Smooth muscle cell (in vitro differentiated cells): ENCODE data around the gene EEF1A1. TPM values are rescaled to one million over a fixed set of nuclear protein-coding genes. Genes with fewer than 3 reads are reported as not detected.

Source experiments
- DNase-seq: peaks from one replicate; lab custom pipeline; 2025; ENCODE audit not compliant: unreplicated experiment; lab: John Stamatoyannopoulos, UW
- H2AFZ ChIP-seq: fragments of 200-600 bp; sonication (generic); 2 replicates; pipeline ENCODE4 v1.6.0; 2016; ENCODE audit warnings: antibody characterized with exemption, low read depth, mild to moderate bottlenecking
- H3F3A ChIP-seq: fragments of 200-600 bp; sonication (generic); 2 replicates; pipeline ENCODE4 v1.6.0; 2017; ENCODE audit warnings: antibody characterized with exemption, low read depth
- H3K27ac ChIP-seq: fragments of 200-600 bp; sonication (generic); 2 replicates; pipeline ENCODE4 v1.5.1; 2016; ENCODE audit warnings: low read depth, mild to moderate bottlenecking
- H3K27me3 ChIP-seq: fragments of 200-600 bp; sonication (generic); 2 replicates; pipeline ENCODE4 v1.6.1; 2016; ENCODE audit warnings: low read depth, mild to moderate bottlenecking
- H3K36me3 ChIP-seq: fragments of 200-600 bp; sonication (generic); 2 replicates; pipeline ENCODE4 v1.5.1; 2016; ENCODE audit warnings: low read depth
- H3K4me1 ChIP-seq: fragments of 200-600 bp; sonication (generic); 2 replicates; pipeline ENCODE4 v1.5.1; 2016; ENCODE audit warnings: low read depth
- H3K4me2 ChIP-seq: fragments of 200-600 bp; sonication (generic); 2 replicates; pipeline ENCODE4 v1.6.0; 2016; ENCODE audit warnings: mild to moderate bottlenecking
- H3K4me3 ChIP-seq: fragments of 200-600 bp; sonication (generic); 2 replicates; pipeline ENCODE4 v1.5.1; 2016; ENCODE audit warnings: mild to moderate bottlenecking
- H3K79me2 ChIP-seq: fragments of 200-600 bp; sonication (generic); 2 replicates; pipeline ENCODE4 v1.6.0; 2016; ENCODE audit warnings: low read depth, mild to moderate bottlenecking
- H3K9ac ChIP-seq: fragments of 200-600 bp; sonication (generic); 2 replicates; pipeline ENCODE4 v1.6.0; 2016; ENCODE audit warnings: low read depth
- H3K9me3 ChIP-seq: fragments of 200-600 bp; sonication (generic); replicated peaks from 2 replicates; pipeline ENCODE4 v1.5.1; 2016; ENCODE audit warnings: low read depth
- H4K20me1 ChIP-seq: fragments of 200-600 bp; sonication (generic); 2 replicates; pipeline ENCODE4 v1.6.0; 2016; ENCODE audit warnings: low read depth
- CTCF ChIP-seq: fragments of 200-600 bp; sonication (generic); IDR thresholded peaks from 2 replicates; pipeline ENCODE4 v1.5.1; 2017; ENCODE audit warnings: borderline replicate concordance, mild to moderate bottlenecking, antibody characterized with exemption; ENCODE audit not compliant: insufficient read depth, poor library complexity, severe bottlenecking
- WGBS: methylation state at CpG from one replicate; pipeline ENCODE4 v1.1.7; 2016; ENCODE audit warnings: low lambda C conversion rate; 5-methylcytosine and 5-hydroxymethylcytosine counted together
- polyA plus RNA-seq: library from polyadenylated mRNA; unstranded; fragments of >200 nt; fragmentation: Nextera tagmentation; extraction: Ambion mirVana; gene quantifications from 2 replicates; pipeline ENCODE4 v1.2.1, GENCODE V29; 2016
- total RNA-seq: library from RNA; depleted of rRNA; stranded (reverse); fragments of >200 nt; gene quantifications from 2 replicates; pipeline ENCODE4 v1.2.3, GENCODE V29; 2014

The EEF1A1 gene
- total and polyA plus RNA-seq, 2 experiments from 2014 or later = 2,147 to 8,046 TPM

DNA sequence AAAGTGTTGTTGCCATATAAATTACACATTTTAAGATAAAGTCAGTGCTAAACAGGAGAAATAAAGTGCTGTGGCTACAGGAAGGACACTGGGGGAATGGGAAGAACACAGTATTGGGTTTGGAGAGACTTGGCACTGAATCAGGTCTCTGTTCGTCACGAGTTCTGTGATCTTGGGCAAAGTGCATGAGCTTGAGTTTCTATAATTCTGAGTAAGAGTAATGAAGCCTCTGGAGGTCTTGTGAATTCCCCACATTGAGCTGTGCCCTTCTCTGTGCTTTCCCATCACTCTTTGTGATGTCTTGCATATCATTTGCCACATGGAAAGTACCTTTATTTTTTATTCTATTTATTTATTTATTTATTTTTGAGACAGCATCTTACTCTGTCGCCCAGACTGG is 16.8 kb upstream of the EEF1A1 start:
- no peaks in the 10 kb centered on the region for H3F3A ChIP-seq
- H2AFZ ChIP-seq = no peak overlapping the region
- no peaks in the 10 kb centered on the region for H3K36me3 ChIP-seq
- H3K27me3 ChIP-seq = no peaks in the 10 kb centered on the region
- 100% methylated on average over 3 of the region's 3 CpGs for WGBS
- H4K20me1 ChIP-seq = no peaks in the 10 kb centered on the region
- DNase-seq = no peak
- H3K4me2 ChIP-seq = no peak overlapping the region
- TF ChIP-seq CTCF = no peak
- H3K4me3 ChIP-seq = no peak overlapping the region
- no peaks in the 10 kb centered on the region for H3K9me3 ChIP-seq
- no peaks in the 10 kb centered on the region for H3K4me1 ChIP-seq
- H3K79me2 ChIP-seq = no peaks in the 10 kb centered on the region
- H3K9ac ChIP-seq = no peak overlapping the region
- H3K27ac ChIP-seq = no peak overlapping the region

DNA sequence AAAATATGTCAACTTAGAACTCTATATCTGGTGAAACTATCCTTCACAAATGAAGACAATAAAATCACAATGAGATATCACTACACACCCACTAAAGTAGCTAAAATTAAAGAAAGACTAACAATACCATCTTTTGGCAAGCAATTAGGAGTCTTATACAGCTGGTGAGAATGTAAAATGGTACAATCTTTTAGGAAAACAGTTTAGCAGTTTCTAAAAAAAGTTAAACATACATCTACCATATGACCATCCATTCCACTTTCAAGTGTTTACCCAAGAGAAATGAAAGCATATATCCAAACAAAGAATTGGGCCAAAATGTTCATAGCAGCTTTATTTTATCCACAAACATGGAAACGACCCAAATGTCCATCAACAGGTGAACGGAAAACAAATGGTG is 13.8 kb upstream of the EEF1A1 start:
- Histone ChIP-seq H3K9me3 (no peaks in the 10 kb centered on the region), H3K9ac (no peak overlapping the region), H2AFZ (no peak overlapping the region), H3K36me3 (no peaks in the 10 kb centered on the region), H3K79me2 (no peaks in the 10 kb centered on the region), H3K4me2 (no peak overlapping the region), H3K27me3 (no peaks in the 10 kb centered on the region), H3K27ac (no peak overlapping the region), H3K4me1 (no peaks in the 10 kb centered on the region), H3F3A (no peaks in the 10 kb centered on the region), H4K20me1 (no peaks in the 10 kb centered on the region), H3K4me3 (no peak overlapping the region)
- DNase-seq = no peak
- no peak for TF ChIP-seq CTCF
- 91% methylated on average over 2 of the region's 2 CpGs for WGBS

DNA sequence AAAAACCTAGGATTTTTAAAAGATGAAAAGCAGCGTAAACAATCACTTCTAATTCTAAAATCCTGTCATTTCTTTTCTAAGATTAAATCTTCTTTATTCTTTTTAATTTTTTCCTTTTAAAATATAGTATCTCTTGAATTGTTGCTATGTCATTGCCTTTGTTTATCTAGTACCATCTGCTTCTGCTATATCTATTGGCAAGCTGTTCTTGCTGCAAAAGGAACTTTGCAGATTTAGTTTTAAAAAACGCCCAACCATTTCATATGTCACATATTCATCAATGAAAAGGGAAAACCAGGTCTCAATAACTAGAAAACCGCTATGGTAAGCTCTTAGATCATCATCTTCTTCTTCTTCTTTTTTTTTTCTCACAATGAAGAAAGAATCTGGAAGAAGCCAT is 11.5 kb upstream of the EEF1A1 start:
- H3K4me1 ChIP-seq = no peaks in the 10 kb centered on the region
- no peak overlapping the region for H3K9ac ChIP-seq
- no peak overlapping the region for H2AFZ ChIP-seq
- H4K20me1 ChIP-seq = no peaks in the 10 kb centered on the region
- no peaks in the 10 kb centered on the region for H3K79me2 ChIP-seq
- H3K4me2 ChIP-seq = no peak overlapping the region
- 93% methylated on average over 3 of the region's 3 CpGs for WGBS
- no peaks in the 10 kb centered on the region for H3K9me3 ChIP-seq
- no peaks in the 10 kb centered on the region for H3K27me3 ChIP-seq
- TF ChIP-seq CTCF = no peak
- H3K27ac ChIP-seq = no peak overlapping the region
- H3K36me3 ChIP-seq = no peaks in the 10 kb centered on the region
- no peaks in the 10 kb centered on the region for H3F3A ChIP-seq
- H3K4me3 ChIP-seq = no peak overlapping the region
- no peak for DNase-seq

- no peak for DNase-seq
- Histone ChIP-seq H3K36me3 (no peaks in the 10 kb centered on the region), H3K4me1 (no peaks in the 10 kb centered on the region), H4K20me1 (no peaks in the 10 kb centered on the region), H2AFZ (peak overlapping the region; percentile 13), H3K27ac (no peak overlapping the region), H3K79me2 (no peaks in the 10 kb centered on the region), H3K9me3 (no peaks in the 10 kb centered on the region), H3K27me3 (no peaks in the 10 kb centered on the region), H3F3A (no peaks in the 10 kb centered on the region), H3K9ac (no peak overlapping the region), H3K4me3 (no peak overlapping the region), H3K4me2 (no peak overlapping the region)
- TF ChIP-seq CTCF = no peak
- 92% methylated on average over 7 of the region's 7 CpGs for WGBS
These were observed 8.1 kb upstream of the EEF1A1 start for GRCh38 chr6:73528897-73529296.
